Stimulated activated CD4-positive, alpha-beta T cell treated with anti-CD3 and anti-CD28 coated beads, Interleukin-4, amount 100 ng/mL, for 1 hour (primary cell): ENCODE results near the gene CALHM3.
"Not testable (repeated sequence)": the region's sequence is repeated elsewhere in the genome, so short reads cannot be mapped to it uniquely, and the experiment has no call there.

Source experiments
- DNase-seq: peaks from one replicate; pipeline ENCODE4 v3.0.0-alpha.2; 2020

The CALHM3 gene

GRCh38 chr10:103502849-103503660 lies 24.0 kb upstream of the CALHM3 start:
- no peak for DNase-seq

GRCh38 chr10:103501186-103501585 lies 22.1 kb upstream of the CALHM3 start:
- no peak for DNase-seq

- DNase-seq, result no peak
Measured at GRCh38 chr10:103500481-103500880, 21.4 kb upstream of the CALHM3 start.

GRCh38 chr10:103499881-103500280 lies 20.8 kb upstream of the CALHM3 start:
- DNase-seq, result no peak

- no peak for DNase-seq
Measured at GRCh38 chr10:103498936-103499638, 20.0 kb upstream of the CALHM3 start.

GRCh38 chr10:103497161-103497915 lies 18.3 kb upstream of the CALHM3 start:
- DNase-seq, result no peak

- DNase-seq, result no peak
Measured at GRCh38 chr10:103495321-103495720, 16.3 kb upstream of the CALHM3 start.

- DNase-seq, result peak; percentile 26
Measured at GRCh38 chr10:103493916-103494877, 15.2 kb upstream of the CALHM3 start.

GRCh38 chr10:103493362-103493915 lies 14.4 kb upstream of the CALHM3 start, which contains the start of gene NEURL1:
Gene NEURL1, plus strand, starts transcription at chr10:103493705. Its CDS starts 683 bp downstream, at chr10:103494388.
- peak; percentile 29 for DNase-seq

- DNase-seq, result no peak
Measured at GRCh38 chr10:103492655-103493261, 13.7 kb upstream of the CALHM3 start.

GRCh38 chr10:103491729-103492364 lies 12.8 kb upstream of the CALHM3 start:
- DNase-seq, result no peak

- no peak for DNase-seq
Measured at GRCh38 chr10:103490986-103491314, 11.9 kb upstream of the CALHM3 start.

GRCh38 chr10:103487410-103487708 lies 8.3 kb upstream of the CALHM3 start:
- DNase-seq, result no peak

GRCh38 chr10:103486635-103487409 lies 7.8 kb upstream of the CALHM3 start:
- DNase-seq, result not testable (repeated sequence)

GRCh38 chr10:103481974-103482531 lies 3.0 kb upstream of the CALHM3 start:
- no peak for DNase-seq

GRCh38 chr10:103480521-103480920 lies 1.5 kb upstream of the CALHM3 start:
- no peak for DNase-seq

- DNase-seq, result no peak
Measured at GRCh38 chr10:103478671-103479070, 369 bp downstream of the CALHM3 start.

GRCh38 chr10:103476046-103476768 lies 2.8 kb downstream of the CALHM3 start:
- no peak for DNase-seq

- no peak for DNase-seq
Measured at GRCh38 chr10:103475437-103475836, 3.6 kb downstream of the CALHM3 start.
